Parathyroid adenoma (tissue), 2 donors: ENCODE data around the gene ERC1.

Source experiments
- H2AFZ ChIP-seq: fragments of 300-600 bp; sonication (generic); one replicate; pipeline ENCODE4 v1.7.0; 2017; ENCODE audit warnings: antibody characterized with exemption, mild to moderate bottlenecking
- H3K27ac ChIP-seq: fragments of 300-600 bp; sonication (generic); one replicate; pipeline ENCODE4 v1.7.0; 2017
- H3K27me3 ChIP-seq: fragments of 300-600 bp; sonication (generic); one replicate; pipeline ENCODE4 v1.7.0; 2017; ENCODE audit warnings: low read length; ENCODE audit not compliant: control insufficient read depth, insufficient read depth
- H3K36me3 ChIP-seq: fragments of 300-600 bp; sonication (generic); one replicate; pipeline ENCODE4 v1.7.0; 2017; ENCODE audit warnings: low read length; ENCODE audit not compliant: control insufficient read depth, insufficient read depth
- H3K4me1 ChIP-seq: fragments of 300-600 bp; sonication (generic); one replicate; pipeline ENCODE4 v1.7.0; 2017; ENCODE audit warnings: control low read depth
- H3K4me2 ChIP-seq: fragments of 300-600 bp; sonication (generic); one replicate; pipeline ENCODE4 v1.7.0; 2017; ENCODE audit warnings: low read length
- H3K4me3 ChIP-seq: fragments of 300-600 bp; sonication (generic); one replicate; pipeline ENCODE4 v1.7.0; 2017; ENCODE audit warnings: low read depth, low read length
- H3K79me2 ChIP-seq: fragments of 300-600 bp; sonication (generic); one replicate; pipeline ENCODE4 v1.7.0; 2017; ENCODE audit warnings: control low read depth
- H3K9ac ChIP-seq: fragments of 300-600 bp; sonication (generic); one replicate; pipeline ENCODE4 v1.7.0; 2017; ENCODE audit warnings: mild to moderate bottlenecking
- H3K9me3 ChIP-seq: fragments of 300-600 bp; sonication (generic); one replicate; pipeline ENCODE4 v1.7.0; 2017; ENCODE audit warnings: low read length; ENCODE audit not compliant: control insufficient read depth
- CTCF ChIP-seq: fragments of 300-600 bp; sonication (generic); IDR thresholded peaks from one replicate; pipeline ENCODE4 v1.7.0; 2017; ENCODE audit warnings: antibody characterized with exemption, mild to moderate bottlenecking
- donor health status: primary hyperparathyroidism.

The ERC1 gene

GRCh38 chr12:1147821-1148220 lies 156.8 kb downstream of the ERC1 start:
- no peak for TF ChIP-seq CTCF
- Histone ChIP-seq H3K9me3 (no peaks in the 10 kb centered on the region), H3K27me3 (no peaks in the 10 kb centered on the region), H3K4me3 (no peak overlapping the region), H2AFZ (no peak overlapping the region), H3K4me1 (no peaks in the 10 kb centered on the region), H3K36me3 (no peaks in the 10 kb centered on the region), H3K79me2 (peaks cover 11% of the 10 kb centered on the region), H3K4me2 (no peak overlapping the region), H3K27ac (no peak overlapping the region), H3K9ac (no peak overlapping the region)

GRCh38 chr12:1157046-1157445 lies 166.0 kb downstream of the ERC1 start:
- Histone ChIP-seq H3K27me3 (no peaks in the 10 kb centered on the region), H2AFZ (no peak overlapping the region), H3K27ac (no peak overlapping the region), H3K4me3 (no peak overlapping the region), H3K4me1 (no peaks in the 10 kb centered on the region), H3K79me2 (peaks cover 7% of the 10 kb centered on the region), H3K36me3 (no peaks in the 10 kb centered on the region), H3K9ac (no peak overlapping the region), H3K4me2 (no peak overlapping the region), H3K9me3 (no peaks in the 10 kb centered on the region)
- no peak for TF ChIP-seq CTCF

GRCh38 chr12:1161197-1161596 lies 170.2 kb downstream of the ERC1 start:
- no peak for TF ChIP-seq CTCF
- Histone ChIP-seq H3K9me3 (no peaks in the 10 kb centered on the region), H3K4me3 (no peak overlapping the region), H3K36me3 (no peaks in the 10 kb centered on the region), H3K27me3 (no peaks in the 10 kb centered on the region), H3K79me2 (peaks cover 5% of the 10 kb centered on the region), H3K9ac (no peak overlapping the region), H3K27ac (no peak overlapping the region), H3K4me2 (no peak overlapping the region), H3K4me1 (no peaks in the 10 kb centered on the region), H2AFZ (no peak overlapping the region)

- no peak overlapping the region for H3K9ac ChIP-seq
- no peak for TF ChIP-seq CTCF
- H3K9me3 ChIP-seq = no peaks in the 10 kb centered on the region
- no peaks in the 10 kb centered on the region for H3K27me3 ChIP-seq
- H2AFZ ChIP-seq = no peak overlapping the region
- peaks cover 5% of the 10 kb centered on the region for H3K79me2 ChIP-seq
- no peaks in the 10 kb centered on the region for H3K36me3 ChIP-seq
- H3K27ac ChIP-seq = no peak overlapping the region
- peak overlapping the region; percentile 19 for H3K4me2 ChIP-seq
- H3K4me3 ChIP-seq = no peak overlapping the region
- no peaks in the 10 kb centered on the region for H3K4me1 ChIP-seq
These were observed 171.2 kb downstream of the ERC1 start for GRCh38 chr12:1162081-1162760.

GRCh38 chr12:1167784-1168183 lies 176.8 kb downstream of the ERC1 start:
- Histone ChIP-seq H3K4me2 (no peak overlapping the region), H2AFZ (no peak overlapping the region), H3K27me3 (no peaks in the 10 kb centered on the region), H3K9me3 (no peaks in the 10 kb centered on the region), H3K36me3 (no peaks in the 10 kb centered on the region), H3K27ac (no peak overlapping the region), H3K4me1 (peaks cover 8% of the 10 kb centered on the region), H3K79me2 (peaks cover 3% of the 10 kb centered on the region), H3K9ac (no peak overlapping the region), H3K4me3 (no peak overlapping the region)
- no peak for TF ChIP-seq CTCF
